HG03097 (cell line): ENCODE data around the gene TFCP2.
A peak's percentile ranks its signal among the peaks of the same experiment; 100 is the strongest.

Source experiments
- ATAC-seq: cut with Tn5 transposase; IDR thresholded peaks from one replicate; pipeline ENCODE4 v1.9.1; 2021; ENCODE audit not compliant: unreplicated experiment, low FRiP score

TFCP2 gene

DNA sequence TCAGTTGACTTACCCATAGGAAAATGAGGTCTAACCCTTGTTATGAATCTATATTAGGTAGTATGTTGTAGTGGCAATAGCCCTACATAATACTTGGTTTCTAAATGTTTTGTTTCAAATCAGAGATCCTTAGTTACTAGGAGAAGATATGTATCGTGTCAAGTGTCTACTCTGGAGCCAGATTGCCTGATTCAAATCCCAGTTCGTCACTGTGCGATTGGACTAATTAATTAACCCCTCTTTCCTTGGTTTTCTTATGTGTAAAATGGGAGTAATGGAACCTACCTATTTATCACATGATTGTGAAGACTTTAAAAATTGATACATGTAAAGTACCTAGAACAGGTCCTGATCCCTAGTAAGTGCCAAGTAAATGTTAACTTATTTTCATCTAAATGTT, 123.4 kb downstream of the TFCP2 start:
- no peak for ATAC-seq

DNA sequence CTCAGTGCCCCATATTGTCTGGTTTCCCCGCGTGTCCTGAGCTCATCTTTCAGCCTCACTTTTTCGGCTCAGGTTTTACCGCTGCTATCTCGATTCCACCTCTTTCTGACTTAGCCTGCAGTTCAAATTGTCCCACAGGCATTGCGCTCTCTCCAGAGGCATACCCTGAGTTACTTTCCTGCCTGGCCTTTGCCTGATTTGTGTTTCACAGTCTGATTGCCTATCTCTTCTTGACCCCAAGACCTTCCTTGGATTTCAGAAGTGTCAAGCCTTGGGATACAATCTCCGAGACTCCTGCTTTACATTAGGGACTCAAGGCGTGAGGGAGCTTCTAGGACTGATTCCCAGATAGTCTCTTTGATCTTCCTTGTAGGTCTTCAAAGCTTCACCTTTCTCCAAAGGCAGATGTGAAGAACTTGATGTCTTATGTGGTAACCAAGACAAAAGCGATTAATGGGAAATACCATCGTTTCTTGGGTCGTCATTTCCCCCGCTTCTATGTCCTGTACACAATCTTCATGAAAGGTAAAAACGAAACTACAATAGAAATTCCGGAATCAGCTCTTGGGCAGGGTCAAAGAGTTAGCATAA, 124.2 kb downstream of the TFCP2 start:
- ATAC-seq: no peak

DNA sequence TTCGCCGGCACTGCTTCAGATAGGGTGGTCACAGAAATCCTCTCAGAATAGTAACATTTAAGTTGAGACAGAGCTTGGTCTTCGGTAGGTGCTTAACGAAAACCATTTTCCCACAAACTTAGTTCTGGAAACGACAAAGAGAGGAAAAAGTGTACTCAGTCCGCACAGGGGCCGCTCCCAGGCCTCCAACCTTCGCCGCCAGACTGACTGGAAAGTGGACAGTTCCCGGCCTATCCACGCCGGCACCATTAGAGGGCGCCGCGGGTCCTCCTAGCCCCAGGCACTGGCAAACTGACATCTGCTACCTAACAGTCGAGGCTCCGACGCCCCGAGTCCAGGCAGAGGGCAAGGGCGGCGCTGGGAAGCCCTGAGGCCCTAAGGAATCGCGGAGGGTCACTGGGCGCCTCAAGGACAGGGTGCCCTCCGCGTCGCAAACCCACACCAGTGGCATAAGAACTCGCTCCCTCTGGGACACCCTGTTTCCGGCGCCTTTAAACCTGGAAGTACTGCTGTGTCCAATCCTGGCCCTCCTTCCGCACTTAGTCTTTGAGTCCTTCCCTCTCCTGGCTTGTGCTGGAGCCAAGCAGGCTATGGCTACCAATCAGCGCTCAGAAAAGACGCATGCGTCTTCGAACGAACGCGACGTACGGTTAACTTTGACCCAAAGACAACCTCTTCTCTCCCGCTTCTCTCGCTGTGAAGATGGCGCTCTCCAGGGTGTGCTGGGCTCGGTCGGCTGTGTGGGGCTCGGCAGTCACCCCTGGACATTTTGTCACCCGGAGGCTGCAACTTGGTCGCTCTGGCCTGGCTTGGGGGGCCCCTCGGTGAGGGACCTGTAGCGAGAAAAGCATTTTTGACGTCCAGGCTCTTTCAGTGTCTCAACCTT, 125.0 kb downstream of the TFCP2 start, which contains the start of gene LETMD1:
Gene LETMD1 (plus strand): TSS at position 673 of the 886 bp plus-strand sequence. CDS start 30 bp downstream, at position 703.
- peak; percentile 95 for ATAC-seq
